ENCODE measurements around the gene FOXL3.

The FOXL3 gene

DNA sequence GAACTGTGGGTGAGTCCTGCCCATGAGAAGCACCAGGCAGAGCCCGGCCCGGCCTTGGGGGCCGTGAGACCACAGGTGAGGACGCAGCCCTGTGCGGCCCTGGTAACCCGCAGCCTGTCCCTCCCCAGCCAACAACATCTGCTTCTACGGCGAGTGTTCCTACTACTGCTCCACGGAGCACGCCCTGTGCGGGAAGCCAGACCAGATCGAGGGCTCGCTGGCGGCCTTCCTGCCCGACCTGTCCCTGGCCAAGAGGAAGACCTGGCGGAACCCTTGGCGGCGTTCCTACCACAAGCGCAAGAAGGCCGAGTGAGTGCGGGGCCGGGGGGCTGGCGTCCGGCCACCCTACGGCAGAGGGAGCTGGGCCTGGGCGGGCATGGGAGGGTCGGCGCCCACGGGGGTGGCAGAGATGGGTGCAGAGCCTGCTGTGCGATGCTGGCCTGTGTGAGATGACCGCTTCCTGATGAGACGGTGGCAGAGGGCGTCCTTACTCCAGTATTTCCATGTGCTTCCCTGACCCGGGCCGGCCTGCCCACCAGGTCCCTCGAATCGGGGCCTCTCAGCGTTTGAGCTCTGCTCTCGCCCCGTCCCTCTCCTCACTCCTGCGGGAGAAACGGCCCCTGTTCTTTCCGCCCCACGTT, 34.1 kb upstream of the FOXL3 start:
- DNase-seq: no peak

- DNase-seq: no peak
Measured at GRCh38 chr7:256461-256940, 33.5 kb upstream of the FOXL3 start.

GRCh38 chr7:256981-257646, 32.9 kb upstream of the FOXL3 start:
- no peak for DNase-seq

DNA sequence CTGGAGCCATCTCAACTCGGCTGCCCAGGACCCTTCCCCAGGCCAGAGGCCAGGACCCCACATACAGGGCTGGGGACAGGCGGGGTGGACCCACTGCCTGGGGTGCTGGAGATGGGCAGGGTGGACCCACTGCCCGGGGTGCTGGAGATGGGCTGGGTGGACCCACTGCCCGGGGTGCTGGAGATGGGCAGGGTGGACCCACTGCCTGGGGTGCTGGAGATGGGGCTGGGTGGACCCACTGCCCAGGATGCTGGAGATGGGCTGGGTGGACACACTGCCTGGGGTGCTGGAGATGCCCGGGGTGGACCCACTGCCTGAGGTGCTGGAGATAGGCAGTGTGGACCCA, 32.4 kb upstream of the FOXL3 start:
- no peak for DNase-seq

DNA sequence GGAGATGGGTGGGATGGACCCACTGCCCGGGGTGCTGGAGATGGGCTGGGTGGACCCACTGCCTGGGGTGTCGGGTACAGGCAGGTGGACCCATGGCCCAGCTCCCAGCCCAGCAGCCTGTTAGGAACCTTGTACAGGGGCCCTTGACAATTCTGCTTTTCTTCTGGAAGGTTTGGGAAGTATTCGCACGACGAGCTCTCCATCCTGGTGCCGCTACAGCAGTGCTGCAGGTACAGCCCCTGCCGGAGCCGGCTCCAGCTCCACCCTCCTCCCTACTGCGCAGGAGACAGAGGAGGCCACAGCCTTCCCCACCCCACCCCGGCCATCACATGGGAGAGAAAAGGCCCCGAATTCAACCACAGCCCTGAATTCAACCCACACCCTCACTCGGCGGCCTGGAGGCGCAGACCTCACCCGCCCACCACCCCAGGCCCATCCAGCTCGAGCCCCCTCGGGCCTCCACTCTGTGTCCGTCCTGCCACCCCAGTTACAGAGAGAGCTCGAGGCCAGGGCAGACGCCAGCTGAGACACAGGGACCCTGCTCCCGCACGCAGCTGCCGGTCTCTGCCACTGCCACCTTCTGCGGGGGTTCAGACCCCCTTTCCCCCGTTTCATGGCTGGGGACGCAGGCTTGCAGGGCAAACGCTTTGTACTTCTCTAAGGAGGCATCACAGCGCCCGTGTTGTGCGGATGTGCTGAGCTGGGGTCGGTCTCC, 31.3 kb upstream of the FOXL3 start:
- no peak for DNase-seq

DNA sequence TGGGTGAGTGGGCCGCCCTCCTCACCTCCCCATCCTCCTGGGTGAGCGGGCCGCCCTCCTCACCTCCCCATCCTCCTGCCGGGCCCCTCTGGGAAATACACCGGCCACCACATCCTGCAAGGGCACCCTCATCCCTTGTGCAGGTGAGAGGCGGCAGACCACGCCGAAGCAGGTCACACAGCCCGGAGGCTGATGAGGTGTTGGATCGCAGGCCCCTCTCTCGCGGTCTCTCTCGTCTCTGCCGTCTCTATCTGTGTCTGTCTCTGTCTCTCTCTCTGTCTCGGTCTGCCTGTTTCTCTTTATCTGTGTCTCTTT, 30.8 kb upstream of the FOXL3 start:
- DNase-seq: no peak

- no peak for DNase-seq
Measured at GRCh38 chr7:259751-260405, 30.1 kb upstream of the FOXL3 start.

- no peak for DNase-seq
Measured at GRCh38 chr7:260441-261281, 29.3 kb upstream of the FOXL3 start.

- DNase-seq: no peak
Measured at GRCh38 chr7:261341-262250, 28.4 kb upstream of the FOXL3 start.

DNA sequence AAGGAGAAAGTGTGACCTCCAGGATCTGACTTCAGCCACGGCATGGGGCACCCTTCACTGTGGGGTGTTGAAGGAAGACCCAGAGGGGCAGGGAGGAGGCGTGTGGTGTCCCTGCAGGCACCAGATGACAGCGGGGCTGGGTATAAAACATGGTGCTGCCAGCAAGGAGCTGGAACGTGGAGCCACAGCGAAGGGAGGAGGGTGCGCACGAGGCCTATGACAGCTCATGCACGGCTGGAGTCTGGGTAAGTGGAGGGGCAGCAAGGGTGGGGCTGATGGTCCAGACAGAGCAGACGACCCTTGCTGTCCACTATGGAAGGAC, 27.8 kb upstream of the FOXL3 start:
- DNase-seq: no peak

DNA sequence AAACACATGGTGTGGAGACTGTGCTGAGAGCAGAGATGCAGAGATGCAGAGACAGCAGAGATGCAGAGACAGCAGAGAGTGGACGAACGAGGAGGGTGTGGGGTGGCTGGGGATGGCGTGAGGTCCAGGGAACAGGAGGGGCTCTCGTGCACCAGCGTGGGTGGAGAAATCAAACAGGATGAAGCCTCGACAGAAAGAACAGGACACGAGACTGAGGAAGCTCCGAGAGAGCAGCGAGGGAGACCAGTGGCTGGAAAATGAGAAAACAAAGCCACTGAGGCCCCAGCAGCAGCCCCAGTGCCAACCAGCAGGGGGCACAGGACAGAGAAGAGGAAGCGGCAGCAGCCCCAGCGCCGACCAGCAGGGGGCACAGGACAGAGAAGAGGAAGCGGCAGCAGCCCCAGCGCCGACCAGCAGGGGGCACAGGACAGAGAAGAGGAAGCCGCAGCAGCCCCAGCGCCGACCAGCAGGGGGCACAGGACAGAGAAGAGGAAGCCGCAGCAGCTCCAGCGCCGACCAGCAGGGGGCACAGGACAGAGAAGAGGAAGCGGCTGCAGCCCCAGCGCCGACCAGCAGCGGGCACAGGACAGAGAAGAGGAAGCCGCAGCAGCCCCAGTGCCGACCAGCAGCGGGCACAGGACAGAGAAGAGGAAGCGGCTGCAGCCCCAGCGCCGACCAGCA, 27.2 kb upstream of the FOXL3 start:
- DNase-seq: peak; percentile 61

DNA sequence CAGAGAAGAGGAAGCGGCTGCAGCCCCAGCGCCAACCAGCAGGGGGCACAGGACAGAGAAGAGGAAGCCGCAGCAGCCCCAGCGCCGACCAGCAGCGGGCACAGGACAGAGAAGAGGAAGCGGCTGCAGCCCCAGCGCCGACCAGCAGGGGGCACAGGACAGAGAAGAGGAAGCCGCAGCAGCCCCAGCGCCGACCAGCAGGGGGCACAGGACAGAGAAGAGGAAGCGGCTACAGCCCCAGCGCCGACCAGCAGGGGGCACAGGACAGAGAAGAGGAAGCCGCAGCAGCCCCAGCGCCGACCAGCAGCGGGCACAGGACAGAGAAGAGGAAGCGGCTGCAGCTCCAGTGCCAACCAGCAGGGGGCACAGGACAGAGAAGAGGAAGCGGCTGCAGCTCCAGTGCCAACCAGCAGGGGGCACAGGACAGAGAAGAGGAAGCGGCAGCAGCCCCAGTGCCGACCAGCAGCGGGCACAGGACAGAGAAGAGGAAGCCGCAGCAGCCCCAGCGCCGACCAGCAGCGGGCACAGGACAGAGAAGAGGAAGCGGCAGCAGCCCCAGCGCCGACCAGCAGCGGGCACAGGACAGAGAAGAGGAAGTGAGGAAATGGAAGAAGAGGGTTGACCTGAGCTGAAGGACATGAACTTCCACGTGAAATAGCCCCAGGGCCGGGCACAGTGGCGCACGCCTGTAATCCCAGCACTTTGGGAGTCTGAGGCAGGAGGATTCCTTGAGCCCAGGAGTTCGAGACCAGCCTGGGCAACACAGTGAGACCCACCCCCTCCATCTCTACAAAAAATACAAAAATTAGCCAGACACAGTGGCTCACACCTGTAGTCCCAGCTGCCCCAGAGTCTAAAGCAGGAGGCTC, 26.3 kb upstream of the FOXL3 start:
- DNase-seq: peak; percentile 74

GRCh38 chr7:264541-265191, 25.3 kb upstream of the FOXL3 start:
- no peak for DNase-seq

DNA sequence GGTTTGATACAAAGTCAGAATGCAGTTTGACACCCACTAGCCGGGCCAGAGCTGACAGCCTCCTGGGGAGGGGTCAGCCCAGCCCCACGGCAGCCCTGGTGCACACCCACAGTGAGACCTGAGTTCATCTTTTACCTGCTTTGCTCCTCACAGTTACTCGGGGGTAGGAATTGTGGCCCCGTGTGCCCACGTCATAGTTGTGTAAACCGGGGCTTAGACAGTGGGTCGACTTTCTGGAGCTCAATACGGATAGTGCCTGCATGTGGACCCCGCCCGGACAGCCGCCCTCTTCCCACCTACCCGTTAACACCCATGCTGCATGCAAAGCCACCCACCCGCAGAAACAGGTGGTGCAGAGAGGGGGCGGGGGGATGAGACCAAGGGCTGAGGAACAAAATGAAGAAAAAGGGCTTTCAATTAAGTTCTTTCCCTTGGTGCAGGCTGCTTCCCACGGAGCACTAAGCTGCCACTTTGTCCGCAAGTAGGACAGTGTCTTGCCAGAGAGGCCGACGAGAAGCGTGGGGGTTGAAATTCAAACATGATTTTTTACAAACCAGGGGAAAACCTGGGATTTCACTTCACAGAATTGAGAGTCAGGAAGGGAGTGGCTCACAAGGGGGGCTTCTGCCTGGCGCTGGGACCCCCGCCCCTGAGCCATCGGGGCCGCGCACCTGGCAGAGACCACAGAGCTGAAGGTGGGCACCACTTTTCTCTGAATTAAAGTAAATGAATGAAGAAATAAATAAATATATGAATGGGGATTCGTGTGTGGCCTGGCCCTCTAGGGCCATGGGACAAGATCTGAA, 24.6 kb upstream of the FOXL3 start:
- DNase-seq: no peak

- DNase-seq: no peak
Measured at GRCh38 chr7:265998-266850, 23.7 kb upstream of the FOXL3 start.

DNA sequence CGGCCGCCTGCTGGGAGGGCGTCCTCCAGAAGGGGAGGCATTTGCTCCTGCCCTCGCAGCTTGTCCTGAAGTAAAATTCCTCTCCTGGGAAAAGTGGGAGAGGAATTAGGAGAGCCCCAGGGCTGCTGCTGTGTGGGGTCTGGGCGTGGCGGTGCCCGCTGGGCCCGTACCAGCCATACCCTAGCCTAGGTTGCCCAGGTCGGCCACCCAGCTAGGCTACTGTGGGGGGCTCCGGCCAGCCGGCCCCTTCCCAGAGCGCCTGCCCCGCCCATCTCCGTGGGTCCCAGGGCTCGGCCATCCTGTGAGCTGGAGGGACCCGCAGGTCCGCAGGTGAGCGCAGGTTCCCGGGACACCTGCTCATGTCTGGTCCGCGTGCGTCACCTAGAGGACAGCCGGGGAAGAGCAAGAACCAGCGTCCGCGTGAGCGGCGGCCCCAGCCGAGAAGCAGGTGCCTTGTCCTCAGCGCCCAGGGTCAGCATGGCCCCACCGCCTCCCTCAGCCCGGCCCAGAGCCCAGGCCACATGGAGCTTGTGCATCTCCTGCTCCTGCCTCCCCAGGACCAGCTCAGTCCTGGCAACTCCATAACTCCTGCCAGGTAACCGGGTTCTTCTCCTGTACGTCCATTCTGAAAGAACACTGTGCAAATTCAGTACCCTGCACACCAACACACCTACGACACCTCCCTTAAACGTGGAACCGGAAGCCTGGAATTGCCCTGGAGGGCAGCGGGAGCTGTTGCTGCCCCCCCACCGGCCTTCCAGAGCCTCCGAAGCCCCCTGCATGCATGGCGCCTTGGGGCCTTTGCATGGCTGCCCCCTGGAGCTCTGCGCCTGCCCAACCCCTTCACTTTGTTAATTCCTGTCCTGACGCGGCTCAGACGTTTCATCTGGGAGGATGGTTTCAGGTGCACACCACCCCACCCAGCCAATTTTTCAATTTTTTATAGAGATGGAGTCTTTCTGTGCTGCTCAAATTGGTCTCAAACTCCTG, 22.8 kb upstream of the FOXL3 start:
- no peak for DNase-seq

GRCh38 chr7:268991-269390, 21.0 kb upstream of the FOXL3 start:
- no peak for DNase-seq

Measured in CD4-positive, alpha-beta T cell treated with Interleukin-21 for 1 hour (primary cell).